Chondrocyte (in vitro differentiated cells): ENCODE data around the gene NTRK2. TPM values are rescaled to one million over a fixed set of nuclear protein-coding genes. Genes with fewer than 3 reads are reported as not detected.
A peak's percentile ranks its signal among the peaks of the same experiment; 100 is the strongest.

Experiments
- DNase-seq: peaks from one replicate; pipeline ENCODE4 v3.0.0; 2021; ENCODE audit warnings: mixed read lengths, low spot score
- H3K27ac Mint-ChIP-seq: one replicate; pipeline ENCODE4 v1.8.0; 2021; ENCODE audit warnings: mild to moderate bottlenecking, moderate library complexity, mixed read lengths; ENCODE audit not compliant: unreplicated experiment
- H3K27me3 Mint-ChIP-seq: 2 replicates; pipeline ENCODE4 v1.8.0; 2021; ENCODE audit warnings: low read depth, mixed read lengths
- H3K36me3 Mint-ChIP-seq: 2 replicates; pipeline ENCODE4 v1.8.0; 2021; ENCODE audit warnings: low read depth, mixed read lengths
- H3K4me1 Mint-ChIP-seq: 2 replicates; pipeline ENCODE4 v1.8.0; 2021; ENCODE audit warnings: low read depth, mild to moderate bottlenecking, mixed read lengths
- H3K4me3 Mint-ChIP-seq: one replicate; pipeline ENCODE4 v1.8.0; 2021; ENCODE audit warnings: mild to moderate bottlenecking, moderate library complexity, mixed read lengths; ENCODE audit not compliant: unreplicated experiment
- H3K9me3 Mint-ChIP-seq: 2 replicates; pipeline ENCODE4 v1.8.0; 2021; ENCODE audit warnings: low read depth, mixed read lengths
- total RNA-seq: library from RNA; stranded (reverse); gene quantifications from 3 replicates; pipeline ENCODE4 v1.2.1, GENCODE V29; 2021
- TF ChIP-seq, protein P1 (sequence below): fragments of 200-600 bp; sonication (generic); IDR thresholded peaks from 2 replicates; pipeline ENCODE4 v1.5.0; 2021; ENCODE audit warnings: antibody characterized with exemption, mild to moderate bottlenecking, moderate library complexity

Gene NTRK2
- total RNA-seq, 1 donor from 2014 or later, result 40.0 TPM

DNA sequence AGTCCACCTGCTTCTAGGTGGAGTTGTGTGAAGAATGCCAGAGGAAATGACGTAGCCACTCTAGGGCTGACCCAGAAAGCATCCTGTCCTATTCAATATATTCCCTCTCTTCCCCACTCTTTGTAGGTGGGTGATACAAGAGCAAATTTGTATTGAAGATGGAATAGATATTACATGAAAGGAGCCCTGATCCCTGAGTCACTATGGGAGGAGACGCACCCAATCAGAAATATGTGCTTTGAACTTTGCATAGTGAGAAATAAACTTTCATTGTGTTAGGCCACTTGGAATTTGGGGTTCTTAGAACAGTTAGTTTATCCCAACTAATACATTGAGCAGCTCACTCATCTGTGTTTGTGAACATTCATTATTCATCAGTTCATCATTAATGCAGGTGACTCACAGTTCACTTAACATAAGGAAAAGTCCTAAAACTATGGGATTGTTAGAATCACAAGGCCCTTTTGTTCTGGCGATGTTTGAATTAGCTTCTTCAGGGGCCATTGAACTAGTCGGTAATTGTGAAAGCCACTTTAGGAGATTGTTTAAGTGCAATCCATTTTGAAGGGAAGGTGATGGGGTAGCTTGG is 26.9 kb upstream of the NTRK2 start:
- H3K36me3 Mint-ChIP-seq, result no peaks in the 10 kb centered on the region
- no peaks in the 10 kb centered on the region for H3K4me1 Mint-ChIP-seq
- no peaks in the 10 kb centered on the region for H3K27me3 Mint-ChIP-seq
- no peak overlapping the region for H3K4me3 Mint-ChIP-seq
- TF ChIP-seq, protein P1, sequence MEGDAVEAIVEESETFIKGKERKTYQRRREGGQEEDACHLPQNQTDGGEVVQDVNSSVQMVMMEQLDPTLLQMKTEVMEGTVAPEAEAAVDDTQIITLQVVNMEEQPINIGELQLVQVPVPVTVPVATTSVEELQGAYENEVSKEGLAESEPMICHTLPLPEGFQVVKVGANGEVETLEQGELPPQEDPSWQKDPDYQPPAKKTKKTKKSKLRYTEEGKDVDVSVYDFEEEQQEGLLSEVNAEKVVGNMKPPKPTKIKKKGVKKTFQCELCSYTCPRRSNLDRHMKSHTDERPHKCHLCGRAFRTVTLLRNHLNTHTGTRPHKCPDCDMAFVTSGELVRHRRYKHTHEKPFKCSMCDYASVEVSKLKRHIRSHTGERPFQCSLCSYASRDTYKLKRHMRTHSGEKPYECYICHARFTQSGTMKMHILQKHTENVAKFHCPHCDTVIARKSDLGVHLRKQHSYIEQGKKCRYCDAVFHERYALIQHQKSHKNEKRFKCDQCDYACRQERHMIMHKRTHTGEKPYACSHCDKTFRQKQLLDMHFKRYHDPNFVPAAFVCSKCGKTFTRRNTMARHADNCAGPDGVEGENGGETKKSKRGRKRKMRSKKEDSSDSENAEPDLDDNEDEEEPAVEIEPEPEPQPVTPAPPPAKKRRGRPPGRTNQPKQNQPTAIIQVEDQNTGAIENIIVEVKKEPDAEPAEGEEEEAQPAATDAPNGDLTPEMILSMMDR, result no peak
- H3K9me3 Mint-ChIP-seq, result peaks cover 23% of the 10 kb centered on the region
- no peak overlapping the region for H3K27ac Mint-ChIP-seq
- no peak for DNase-seq

DNA sequence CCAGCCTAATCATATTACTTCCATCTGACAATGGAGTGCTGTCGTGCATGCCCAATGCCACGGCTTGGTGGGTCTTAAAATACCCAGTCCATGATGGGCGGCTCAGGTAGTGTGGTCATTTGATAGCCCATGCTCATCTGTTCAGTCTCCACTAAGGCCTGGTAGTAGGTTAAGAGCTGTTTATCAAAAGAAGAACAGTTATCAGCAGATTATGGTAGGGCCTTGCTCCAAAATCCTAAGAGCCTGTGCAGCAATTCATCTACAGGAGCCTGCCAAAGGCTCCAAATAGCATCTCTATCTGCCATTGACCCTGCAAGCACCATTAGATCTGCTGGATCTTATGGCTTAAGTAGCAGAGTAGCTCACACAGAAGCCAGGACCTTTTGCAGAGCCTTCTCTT is 21.8 kb upstream of the NTRK2 start:
- Mint-ChIP-seq H3K27me3 (peaks cover 2% of the 10 kb centered on the region), H3K36me3 (no peaks in the 10 kb centered on the region)
- TF ChIP-seq, protein P1, result no peak

DNA sequence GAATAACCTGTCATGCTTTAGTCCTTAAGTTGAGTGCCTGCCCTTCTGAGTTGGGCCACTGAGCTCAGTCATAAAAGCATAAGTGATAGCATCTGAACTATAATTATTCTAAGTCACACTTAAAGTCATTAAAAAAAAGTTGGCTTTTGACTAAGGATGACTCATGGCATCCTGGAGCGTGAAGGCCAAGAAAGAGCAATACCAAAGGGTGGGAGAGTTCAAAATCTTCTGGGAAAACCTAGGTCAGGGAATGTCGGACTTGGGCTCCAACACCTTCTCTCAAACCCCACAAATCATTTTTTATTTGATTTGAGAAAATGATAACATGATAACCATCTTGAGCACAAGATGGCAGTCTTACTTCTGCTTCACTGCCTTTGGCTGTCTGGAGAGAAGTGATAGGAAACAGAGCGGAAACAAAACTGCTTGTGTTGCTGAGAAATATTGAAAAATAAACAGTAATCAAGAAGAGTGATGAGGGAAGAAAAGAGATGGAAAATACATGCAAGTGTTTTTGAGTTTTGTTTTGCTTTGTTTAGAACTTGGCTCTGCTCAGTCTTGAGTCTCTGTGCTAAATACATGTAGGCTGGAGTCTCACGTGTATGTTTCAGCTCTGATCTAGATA is 16.9 kb upstream of the NTRK2 start:
- H3K9me3 Mint-ChIP-seq, result no peaks in the 10 kb centered on the region
- H3K36me3 Mint-ChIP-seq, result no peaks in the 10 kb centered on the region
- peaks cover 10% of the 10 kb centered on the region for H3K27me3 Mint-ChIP-seq
- no peak overlapping the region for H3K27ac Mint-ChIP-seq
- TF ChIP-seq, protein P1, result peak; percentile 76
- H3K4me1 Mint-ChIP-seq, result peaks cover 5% of the 10 kb centered on the region
- H3K4me3 Mint-ChIP-seq, result no peak overlapping the region
- DNase-seq, result no peak

More for the DNA sequence above, 21.8 kb upstream of the NTRK2 start:
- H3K4me1 Mint-ChIP-seq, result peaks cover 3% of the 10 kb centered on the region
- no peak overlapping the region for H3K4me3 Mint-ChIP-seq
- H3K27ac Mint-ChIP-seq, result no peak overlapping the region
- no peak for DNase-seq
- H3K9me3 Mint-ChIP-seq, result no peaks in the 10 kb centered on the region

DNA sequence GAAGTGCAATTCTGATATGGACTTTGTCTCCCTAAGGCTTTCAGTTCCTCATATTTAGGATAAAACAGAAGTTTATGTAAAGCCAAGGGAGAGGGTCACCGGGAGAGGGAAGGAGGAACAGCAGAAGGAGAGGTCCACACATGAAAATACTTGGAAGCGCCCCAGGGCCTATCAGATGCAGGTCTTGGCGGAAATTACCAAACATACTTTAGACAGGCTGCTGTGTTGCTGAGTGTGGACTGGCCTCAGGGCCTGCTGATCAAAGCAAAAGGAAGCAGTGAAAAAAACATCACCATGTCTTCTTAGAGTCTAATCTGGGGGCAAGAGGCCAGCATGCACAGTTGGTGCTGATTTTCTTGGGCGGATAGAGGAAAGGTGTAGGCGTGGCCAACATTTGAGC is 14.1 kb upstream of the NTRK2 start:
- TF ChIP-seq, protein P1, result no peak
- Mint-ChIP-seq H3K27ac (no peak overlapping the region), H3K9me3 (no peaks in the 10 kb centered on the region), H3K4me1 (peaks cover 5% of the 10 kb centered on the region), H3K4me3 (no peak overlapping the region), H3K27me3 (peaks cover 12% of the 10 kb centered on the region), H3K36me3 (no peaks in the 10 kb centered on the region)
- DNase-seq, result no peak

DNA sequence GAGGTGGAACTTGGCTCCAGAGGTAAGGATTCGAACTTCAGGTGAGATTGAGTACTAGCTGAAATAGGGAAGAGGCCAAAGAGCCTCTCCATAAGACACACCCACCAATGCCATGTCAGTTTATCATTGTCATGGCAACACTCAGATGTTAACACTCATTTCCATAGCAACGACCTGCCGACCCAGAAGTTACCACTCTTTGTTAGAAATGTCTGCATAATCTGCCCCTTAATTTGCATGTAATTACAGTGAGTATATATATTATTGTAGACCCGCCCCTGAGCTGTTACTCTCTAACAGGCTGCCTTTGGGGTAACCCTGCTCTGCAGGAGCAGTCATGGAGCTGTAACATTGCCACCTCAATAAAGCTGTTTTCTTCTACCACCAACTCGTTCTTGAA is 10.2 kb upstream of the NTRK2 start:
- Mint-ChIP-seq H3K27me3 (peaks cover 13% of the 10 kb centered on the region), H3K4me1 (no peaks in the 10 kb centered on the region), H3K4me3 (no peak overlapping the region), H3K9me3 (peaks cover 6% of the 10 kb centered on the region), H3K27ac (no peak overlapping the region), H3K36me3 (no peaks in the 10 kb centered on the region)
- DNase-seq, result no peak
- TF ChIP-seq, protein P1, result no peak
